A673 (cell line): ENCODE data around the gene TMEM184B.

Experiments
- CTCF ChIP-seq: fragments of 300-800, 200-600 bp; sonication (generic); conservative IDR thresholded peaks from 2 replicates; pipeline ENCODE4 v1.5.1; 2017; ENCODE audit warnings: low read depth, mild to moderate bottlenecking, antibody characterized with exemption, low read length, moderate library complexity, mixed read lengths
- EZH2 ChIP-seq: fragments of 200-600 bp; sonication (generic); IDR thresholded peaks from 2 replicates; pipeline ENCODE4 v1.6.1; 2017; ENCODE audit warnings: borderline replicate concordance, low read depth, mild to moderate bottlenecking, mixed read lengths, antibody characterized with exemption, low read length; ENCODE audit not compliant: poor library complexity, severe bottlenecking

GRCh38 chr22:38222797-38223119, 50.1 kb downstream of the TMEM184B start:
- TF ChIP-seq CTCF (no peak), EZH2 (no peak)
